ENCODE measurements around the gene HYAL1. TPM values are rescaled to one million over a fixed set of nuclear protein-coding genes. Genes with fewer than 3 reads are reported as not detected.
A peak's percentile ranks its signal among the peaks of the same experiment; 100 is the strongest.

Gene HYAL1
- polyA plus RNA-seq, 2 of the 4 experiments (the other 2 are of a cell fraction), result 0.62 to 1.1 TPM

- no peaks in the 10 kb centered on the region for H3K9me3 ChIP-seq
- peak overlapping the region; percentile 92 for H3K4me2 ChIP-seq
- WGBS (ENCODE audit: missing lambda C conversion rate), result 57% methylated on average over 10 of the region's 12 CpGs
- CTCF ChIA-PET, result interaction anchor here (1.1 to 3.5 kb wide), 6 partner anchors 15 to 65 kb away, joined by 3 to 21 read pairs (median 6); partner anchors contain the start of genes HYAL2 and TUSC2
- DNase-seq (ENCODE audit: low read depth in 1 of 2, low spot score in 1 of 2), result no peak
- TF ChIP-seq FOSB (CRISPR knock-in tag; IDR thresholded peaks at IDR 0.05), result no peak
- no peak for TF ChIP-seq CBX8 (IDR thresholded peaks at IDR 0.05)
- no peak for TF ChIP-seq SREBF2 (IDR thresholded peaks at IDR 0.05)
- TF ChIP-seq EHF (CRISPR knock-in tag; IDR thresholded peaks at IDR 0.05), result peak; percentile 36; the same call in 1 of the 2 replicates
- TF ChIP-seq POLR2A (IDR thresholded peaks at IDR 0.05; ENCODE audit: low read length), result no peak
- peaks cover 26% of the 10 kb centered on the region for H3K4me1 ChIP-seq
- ATAC-seq, result no peak
- POLR2A ChIA-PET, result interaction anchor here (0.5 to 1.4 kb wide), 5 partner anchors 21 to 271 kb away, joined by 3 to 4 read pairs (median 3); no protein-coding TSS in a partner anchor
- peak overlapping the region; percentile 74 to 82 for H3K27ac ChIP-seq
- peak overlapping the region; percentile 44 for H3K4me3 ChIP-seq
- no peak for FAIRE-seq
Observed at GRCh38 chr3:50299929-50300680, 3.3 kb downstream of the HYAL1 start.

- ChIA-PET POLR2A (interaction anchor here (0.5 to 1.4 kb wide), 4 partner anchors 20 to 39 kb away, joined by 3 to 4 read pairs (median 4); no protein-coding TSS in a partner anchor), CTCF (interaction anchor here (1.1 to 3.5 kb wide), 7 partner anchors 16 to 105 kb away, joined by 3 to 21 read pairs (median 3); partner anchors contain the start of genes HYAL2 and TUSC2)
- peak overlapping the region; percentile 74 to 82 for H3K27ac ChIP-seq
- peak in 1 of 2 experiments; percentile 84; a peak in 3 of 6 replicates for ATAC-seq
- TF ChIP-seq TFCP2L1 (CRISPR knock-in tag; IDR thresholded peaks at IDR 0.05) (no peak), KDM5A (IDR thresholded peaks at IDR 0.05) (no peak), JUNB (IDR thresholded peaks at IDR 0.05) (no peak), PBX3 (IDR thresholded peaks at IDR 0.05) (no peak), EP300 (IDR thresholded peaks at IDR 0.05) (no peak), JUN (IDR thresholded peaks at IDR 0.05) (no peak)
- WGBS (ENCODE audit: missing lambda C conversion rate), result no CpG with 5 or more reads among the region's 12 CpGs
- peaks cover 26% of the 10 kb centered on the region for H3K4me1 ChIP-seq
- DNase-seq (ENCODE audit: low read depth in 1 of 2, low spot score in 1 of 2), result no peak
- H3K4me3 ChIP-seq, result peak overlapping the region; percentile 44
- peak overlapping the region; percentile 92 for H3K4me2 ChIP-seq
- FAIRE-seq, result no peak
- H3K9me3 ChIP-seq, result no peaks in the 10 kb centered on the region
Observed at GRCh38 chr3:50299638-50299928, 3.8 kb downstream of the HYAL1 start.

GRCh38 chr3:50298836-50299637, 4.3 kb downstream of the HYAL1 start, which contains the start of the genes HYAL3 and NAA80:
HYAL3 (minus strand) TSS chr3:50299405; CDS start chr3:50295602, 3,803 bp downstream.
NAA80 (minus strand) TSS chr3:50299405; CDS start chr3:50297463, 1,942 bp downstream.
- Histone ChIP-seq H3K4me1 (peaks cover 26% of the 10 kb centered on the region), H3K4me2 (peak within 1 kb of the TSS; percentile 98), H3K4me3 (peak within 1 kb of the TSS; percentile 77), H3K9me3 (no peaks in the 10 kb centered on the region), H3K27ac (peak within 1 kb of the TSS; percentile 92 to 98)
- ChIA-PET CTCF (interaction anchor here (1.1 to 3.5 kb wide), 9 partner anchors 16 to 104 kb away, joined by 3 to 21 read pairs (median 3); partner anchors contain the start of genes HYAL2 and TUSC2), POLR2A (interaction anchor here (0.5 to 1.4 kb wide), 4 partner anchors 20 to 39 kb away, joined by 3 to 4 read pairs (median 4); no protein-coding TSS in a partner anchor)
- peak; percentile 80 to 99 for DNase-seq (ENCODE audit: low read depth in 1 of 2, low spot score in 1 of 2)
- FAIRE-seq, result no peak
- 0% methylated on average over 9 of the region's 61 CpGs for WGBS (ENCODE audit: missing lambda C conversion rate)
- peak; percentile 80 to 88 for ATAC-seq
- TF ChIP-seq FOSL2 (IDR thresholded peaks at IDR 0.05) (no peak), FOSL2 (CRISPR knock-in tag; IDR thresholded peaks at IDR 0.05) (no peak), CBX2 (IDR thresholded peaks at IDR 0.05; ENCODE audit: borderline replicate concordance, low read depth) (no peak), GATA3 (IDR thresholded peaks at IDR 0.05; ENCODE audit: borderline replicate concordance) (no peak), RFX5 (IDR thresholded peaks at IDR 0.05) (no peak), HDAC2 (IDR thresholded peaks at IDR 0.05) (no peak), ELK1 (IDR thresholded peaks at IDR 0.05; ENCODE audit: low read depth, low read length) (no peak), JUN (IDR thresholded peaks at IDR 0.05) (peak in 1 of 2 experiments; percentile 51; a peak in 1 of 5 replicates), MAFK (IDR thresholded peaks at IDR 0.05; ENCODE audit: partially characterized antibody) (no peak), JUNB (IDR thresholded peaks at IDR 0.05) (no peak), NPAS2 (CRISPR knock-in tag; IDR thresholded peaks at IDR 0.05; ENCODE audit: borderline replicate concordance) (no peak), CBX8 (IDR thresholded peaks at IDR 0.05) (no peak), POLR2A (IDR thresholded peaks at IDR 0.05; ENCODE audit: low read length) (peak; percentile 87), RARB (CRISPR knock-in tag; IDR thresholded peaks at IDR 0.05) (no peak), BCL3 (IDR thresholded peaks at IDR 0.05) (no peak), SREBF2 (IDR thresholded peaks at IDR 0.05) (no peak), ZFP36 (IDR thresholded peaks at IDR 0.05; ENCODE audit: borderline replicate concordance, partially characterized antibody) (no peak), USF2 (IDR thresholded peaks at IDR 0.05) (no peak), MAX (IDR thresholded peaks at IDR 0.05) (peak; percentile 77), FOXS1 (CRISPR knock-in tag; IDR thresholded peaks at IDR 0.05) (no peak), TFCP2L1 (CRISPR knock-in tag; IDR thresholded peaks at IDR 0.05) (no peak), PHF8 (IDR thresholded peaks at IDR 0.05; ENCODE audit: borderline replicate concordance, low read depth) (peak; percentile 56; the same call in 1 of the 2 replicates), NR3C1 (IDR thresholded peaks at IDR 0.05) (no peak)
